ENCODE measurements around the gene CCDC6. TPM values are rescaled to one million over a fixed set of nuclear protein-coding genes. Genes with fewer than 3 reads are reported as not detected.

The CCDC6 gene
- total and polyA plus RNA-seq, 2 of the 8 experiments (the other 6 are each of a cell fraction or from before 2014, with no cell fraction given), result 42.2 to 74.4 TPM

- no peak for FAIRE-seq
- Histone ChIP-seq H4K5ac (ENCODE audit: insufficient read length, low read depth, low read length) (no peak overlapping the region), H3K23ac (ENCODE audit: insufficient read length) (no peak overlapping the region), H3K14ac (ENCODE audit: insufficient read length) (no peak overlapping the region), H3K9me3 (ENCODE audit: insufficient read depth in 2 of 2, low read depth in 1 of 2, low read length in 1 of 2) (no peaks in the 10 kb centered on the region), H3K4me1 (replicated peaks in 1 of 4; ENCODE audit: control insufficient read depth in 3 of 4, insufficient read depth in 4 of 4, low read length in 3 of 4) (peaks cover 0 to 8% (median 5%) of the 10 kb centered on the region in 4 experiments; a peak in 4 of 7 replicates), H2AFZ (ENCODE audit: low read length) (no peak overlapping the region), H4K91ac (replicated peaks; ENCODE audit: insufficient read length, low read length) (no peak overlapping the region), H3K56ac (replicated peaks; ENCODE audit: insufficient read length, low read depth, low read length) (no peak overlapping the region), H2BK5ac (ENCODE audit: low read depth, low read length) (no peak overlapping the region), H3K23me2 (ENCODE audit: low read depth, low read length) (no peaks in the 10 kb centered on the region), H3K4ac (replicated peaks; ENCODE audit: insufficient read length, low read depth, low read length) (no peak overlapping the region), H4K8ac (ENCODE audit: extremely low read depth, insufficient read depth, low read length) (no peak overlapping the region), H3K79me2 (ENCODE audit: control insufficient read depth in 1 of 2, insufficient read depth in 2 of 2, low read length in 2 of 2) (no peaks in the 10 kb centered on the region), H3K4me2 (ENCODE audit: insufficient read depth in 1 of 2, low read depth in 2 of 2, low read length in 2 of 2) (no peak overlapping the region; a peak in 1 of 4 replicates), H2AK5ac (ENCODE audit: low read depth, low read length) (no peak overlapping the region), H3K79me1 (ENCODE audit: low read depth, low read length) (no peaks in the 10 kb centered on the region), H3K9ac (replicated peaks in 1 of 4; ENCODE audit: extremely low read depth in 1 of 4, low read depth in 3 of 4, low read length in 3 of 4) (no peak overlapping the region), H4K20me1 (replicated peaks in 1 of 2; ENCODE audit: control insufficient read depth in 1 of 2, insufficient read depth in 2 of 2, low read length in 2 of 2) (no peaks in the 10 kb centered on the region), H3K27ac (ENCODE audit: low read depth, low read length) (no peak overlapping the region), H2BK15ac (ENCODE audit: low read length) (no peak overlapping the region), H3K4me3 (ENCODE audit: extremely low read depth in 1 of 4, insufficient read depth in 2 of 4, low read depth in 3 of 4, low read length in 4 of 4) (no peak overlapping the region), H3K36me3 (ENCODE audit: control insufficient read depth in 2 of 4, insufficient read depth in 4 of 4, low read length in 3 of 4) (no peaks in the 10 kb centered on the region), H2BK20ac (ENCODE audit: low read length) (no peak overlapping the region; the same call in 1 of the 2 replicates), H3K27me3 (replicated peaks in 1 of 4; ENCODE audit: control insufficient read depth in 3 of 4, extremely low read depth in 1 of 4, insufficient read depth in 3 of 4, low read length in 3 of 4) (no peaks in the 10 kb centered on the region), H2BK12ac (ENCODE audit: low read depth, low read length) (no peak overlapping the region), H3K18ac (ENCODE audit: extremely low read depth, low read length) (no peak overlapping the region), H2BK120ac (replicated peaks; ENCODE audit: low read depth, low read length) (no peak overlapping the region)
- POLR2A ChIA-PET (ENCODE audit: partially characterized antibody), result interaction anchor here (0.6 kb wide), 1 partner anchor 56 kb away, joined by 3 read pairs; no protein-coding TSS in a partner anchor
- TF ChIP-seq JUN (IDR thresholded peaks at IDR 0.05; ENCODE audit: low read depth, low read length) (no peak), MAFK (IDR thresholded peaks at IDR 0.05; ENCODE audit: low read depth, low read length) (0 out of 2 replicates have a peak, but pooled peaks have one; percentile 3)
- CTCF ChIA-PET (ENCODE audit: partially characterized antibody), result no interaction called here
- no peak for DNase-seq (ENCODE audit: low read depth in 1 of 2, low spot score in 2 of 2)
- 80% methylated on average over 5 of the region's 5 CpGs; no CpG with 5 or more reads in 1 of the 2 experiments for WGBS, 2 experiments (ENCODE audit: extremely low coverage in 1 of 2, insufficient coverage in 1 of 2, insufficient read length in 1 of 2, insufficient replicate concordance in 2 of 2, low coverage in 1 of 2, low lambda C conversion rate in 2 of 2, missing lambda C conversion rate in 1 of 2)
Measured at GRCh38 chr10:59945590-59945989, 39.2 kb upstream of the CCDC6 start.

All from H1 (cell line).